ENCODE data around the gene AXL. TPM values are rescaled to one million over a fixed set of nuclear protein-coding genes. Genes with fewer than 3 reads are reported as not detected.

The AXL gene
- total and polyA plus RNA-seq, 9 donors, result 18.1 to 67.7 (median 35.7) TPM

DNA sequence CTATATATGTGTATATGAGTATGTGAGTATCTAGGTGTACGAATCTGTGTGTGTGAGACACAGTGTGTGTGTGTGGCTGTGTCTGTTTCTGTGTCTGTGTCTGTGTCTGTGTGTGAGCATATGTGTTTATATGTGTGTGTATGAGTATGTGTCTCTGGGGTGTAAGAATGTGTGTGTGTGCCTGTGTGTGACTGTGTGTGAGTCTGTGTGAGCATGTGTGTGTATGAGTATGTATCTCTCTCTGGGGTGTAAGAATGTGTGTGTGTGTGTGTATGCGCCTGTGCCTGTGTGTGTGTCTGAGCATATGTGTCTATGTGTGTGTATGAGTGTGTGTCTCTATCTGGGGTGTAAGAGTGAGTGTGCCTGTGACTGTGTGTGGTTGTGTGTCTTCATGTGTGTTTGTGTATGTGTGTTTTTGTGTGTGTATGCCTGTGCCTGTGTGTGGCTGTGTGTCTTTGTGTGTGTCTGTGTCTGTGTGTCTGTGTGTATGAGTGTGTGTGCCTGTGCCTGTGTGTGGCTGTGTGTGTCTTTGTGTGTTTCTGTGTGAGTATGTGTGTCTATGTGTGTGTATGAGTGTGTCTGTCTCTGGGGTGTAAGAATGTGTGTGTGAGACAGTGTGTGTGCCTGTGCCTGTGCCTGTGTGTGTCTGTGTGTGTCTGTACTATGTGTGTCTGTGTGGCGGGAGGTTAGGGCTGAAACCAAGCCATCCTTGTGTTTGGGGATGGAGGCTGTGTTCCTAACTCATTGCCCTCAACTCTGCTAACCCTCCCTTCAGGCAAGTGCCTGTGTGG, 11.2 kb downstream of the AXL start:
- Histone ChIP-seq H3K9me3 (no peaks in the 10 kb centered on the region), H3K4me3 (no peak overlapping the region), H3K4me1 (ENCODE audit: insufficient read depth) (peaks cover 4% of the 10 kb centered on the region), H3K36me3 (no peaks in the 10 kb centered on the region), H3K27ac (no peak overlapping the region), H3K27me3 (no peaks in the 10 kb centered on the region)
- no peak for TF ChIP-seq CTCF (IDR thresholded peaks at IDR 0.05)
- no peak for TF ChIP-seq EP300 (IDR thresholded peaks at IDR 0.05)
- no peak for TF ChIP-seq POLR2A (IDR thresholded peaks at IDR 0.05)
- intact Hi-C loops (cut with DNase I), result no loop called here
- WGBS, 3 donors, result 94 to 96% (median 94%) methylated on average over 3 of the region's 3 CpGs
- DNase-seq, result no peak

DNA sequence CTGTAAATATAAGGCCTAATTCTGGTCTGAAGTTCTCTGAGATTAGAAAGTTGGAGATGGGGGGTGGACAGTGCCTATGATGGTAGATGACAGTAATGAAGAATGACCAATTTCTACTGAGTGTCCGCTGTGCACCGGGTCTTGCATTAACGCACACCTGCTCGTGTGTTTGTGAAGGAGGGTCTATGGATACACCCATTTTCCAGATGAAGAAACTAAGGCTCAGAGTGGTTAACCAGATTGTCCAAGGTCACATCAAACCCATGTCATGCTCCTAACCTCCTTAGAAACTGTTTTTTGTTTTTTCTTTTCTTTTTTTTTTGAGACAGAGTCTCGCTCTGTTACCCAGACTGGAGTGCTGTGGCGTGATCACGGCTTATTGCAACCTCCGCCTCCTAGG, 13.7 kb downstream of the AXL start:
- Histone ChIP-seq H3K4me1 (ENCODE audit: insufficient read depth) (no peaks in the 10 kb centered on the region), H3K9me3 (no peaks in the 10 kb centered on the region), H3K36me3 (no peaks in the 10 kb centered on the region), H3K27ac (no peak overlapping the region), H3K27me3 (no peaks in the 10 kb centered on the region), H3K4me3 (no peak overlapping the region)
- DNase-seq, result no peak
- TF ChIP-seq POLR2A (IDR thresholded peaks at IDR 0.05), result no peak
- TF ChIP-seq CTCF (IDR thresholded peaks at IDR 0.05), result no peak
- TF ChIP-seq EP300 (IDR thresholded peaks at IDR 0.05), result no peak
- intact Hi-C loops (cut with DNase I), result no loop called here
- 89 to 96% (median 91%) methylated on average over 8 of the region's 8 CpGs for whole genome bisulfite sequencing, 3 donors

DNA sequence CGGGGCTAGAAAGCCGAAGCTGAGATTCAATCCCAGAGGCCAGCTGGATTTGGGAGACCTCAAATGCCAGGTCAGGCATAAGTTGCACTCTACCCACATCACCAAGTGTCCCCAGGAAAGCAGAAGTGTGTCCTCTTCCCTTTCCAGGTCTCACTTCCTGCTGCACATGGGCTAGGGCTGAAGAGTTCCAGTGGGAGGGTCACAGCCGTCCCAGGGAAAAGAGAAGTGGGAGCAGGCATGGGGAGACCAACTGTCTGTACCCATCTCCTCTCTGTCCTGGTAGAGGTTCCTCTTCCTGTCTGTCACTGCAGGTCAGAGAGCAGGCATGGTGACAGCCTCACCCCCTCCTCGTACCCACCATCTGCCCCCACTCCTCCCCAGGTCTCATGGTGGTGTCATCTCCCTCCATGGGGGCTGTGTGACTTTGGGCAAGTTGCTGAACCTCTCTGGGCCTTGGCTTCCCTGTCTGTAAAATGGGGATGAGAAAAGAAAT, 14.8 kb downstream of the AXL start:
- H3K4me1 ChIP-seq (ENCODE audit: insufficient read depth), result no peaks in the 10 kb centered on the region
- WGBS, 3 donors, result 73 to 84% (median 75%) methylated on average over 4 of the region's 4 CpGs
- H3K36me3 ChIP-seq, result no peaks in the 10 kb centered on the region
- H3K9me3 ChIP-seq, result no peaks in the 10 kb centered on the region
- intact Hi-C loops (cut with DNase I), result no loop called here
- H3K4me3 ChIP-seq, result no peak overlapping the region
- H3K27me3 ChIP-seq, result no peaks in the 10 kb centered on the region
- H3K27ac ChIP-seq, result no peak overlapping the region
- TF ChIP-seq POLR2A (IDR thresholded peaks at IDR 0.05), result no peak
- DNase-seq, result no peak

DNA sequence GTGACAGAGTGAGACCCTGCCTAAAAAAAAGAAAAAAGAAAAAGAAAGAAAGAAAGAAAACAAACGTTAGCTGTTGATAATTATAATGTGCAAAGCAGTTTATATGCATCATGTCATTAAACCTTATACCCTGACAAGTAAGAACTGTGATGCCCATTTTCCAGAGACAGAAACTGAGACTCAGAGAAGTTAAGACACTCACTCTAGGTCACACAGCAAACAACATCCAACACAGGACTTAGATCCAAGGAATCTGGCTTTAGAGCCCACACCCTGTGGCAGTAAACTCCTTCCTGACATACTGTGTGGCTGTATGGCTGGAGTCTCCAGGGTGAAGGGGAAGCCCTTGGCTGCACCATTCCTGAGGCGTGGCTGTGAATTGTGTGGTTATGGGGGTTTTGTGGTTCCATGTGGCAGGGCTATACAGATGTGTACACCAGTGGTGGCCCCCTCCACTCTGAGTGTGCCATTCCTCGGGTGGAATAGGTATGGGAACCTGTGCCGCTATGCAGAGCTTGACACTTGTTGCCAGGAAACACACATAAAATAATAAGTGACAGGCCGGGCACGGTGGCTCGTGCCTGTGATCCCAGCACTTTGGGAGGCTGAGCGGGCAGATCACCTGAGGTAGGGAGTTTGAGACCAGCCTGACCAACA, 15.6 kb downstream of the AXL start:
- H3K27ac ChIP-seq, result no peak overlapping the region
- DNase-seq, result no peak
- no peaks in the 10 kb centered on the region for H3K9me3 ChIP-seq
- no peak overlapping the region for H3K4me3 ChIP-seq
- H3K27me3 ChIP-seq, result no peaks in the 10 kb centered on the region
- no peak for TF ChIP-seq CTCF (IDR thresholded peaks at IDR 0.05)
- TF ChIP-seq EP300 (IDR thresholded peaks at IDR 0.05), result no peak
- TF ChIP-seq POLR2A (IDR thresholded peaks at IDR 0.05), result no peak
- intact Hi-C loops (cut with DNase I), result no loop called here
- WGBS, 3 donors, result 85 to 88% (median 86%) methylated on average over 8 of the region's 8 CpGs
- no peaks in the 10 kb centered on the region for H3K36me3 ChIP-seq
- no peaks in the 10 kb centered on the region for H3K4me1 ChIP-seq (ENCODE audit: insufficient read depth)

DNA sequence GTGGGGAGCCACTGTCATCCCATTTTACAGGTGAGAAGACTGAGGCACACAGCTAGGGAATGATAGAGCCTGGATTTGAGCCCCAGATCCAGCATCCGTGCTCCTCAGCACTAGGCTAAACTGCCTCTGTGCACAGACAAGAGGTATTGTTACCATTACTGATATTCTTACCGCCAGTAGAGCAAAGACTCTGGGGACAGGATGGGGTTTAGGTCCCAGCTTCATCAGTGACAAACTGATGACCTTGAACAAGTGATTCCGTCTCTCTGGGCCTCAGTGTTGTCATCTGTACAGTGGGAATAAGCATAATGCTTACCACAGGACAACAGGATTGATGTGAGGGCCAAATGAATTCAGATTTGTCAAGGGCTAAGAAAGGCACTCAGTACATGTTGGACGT, 16.5 kb downstream of the AXL start:
- H3K36me3 ChIP-seq, result no peaks in the 10 kb centered on the region
- intact Hi-C loops (cut with DNase I), result no loop called here
- DNase-seq, result no peak
- no peaks in the 10 kb centered on the region for H3K4me1 ChIP-seq (ENCODE audit: insufficient read depth)
- TF ChIP-seq EP300 (IDR thresholded peaks at IDR 0.05) (no peak), CTCF (IDR thresholded peaks at IDR 0.05) (no peak), POLR2A (IDR thresholded peaks at IDR 0.05) (no peak)
- 79 to 82% (median 80%) methylated on average over 4 of the region's 4 CpGs for WGBS, 3 donors
- H3K27ac ChIP-seq, result no peak overlapping the region
- no peaks in the 10 kb centered on the region for H3K9me3 ChIP-seq
- H3K4me3 ChIP-seq, result no peak overlapping the region
- H3K27me3 ChIP-seq, result no peaks in the 10 kb centered on the region
